Esophagus muscularis mucosa (tissue), 4 donors: Measurements from ENCODE around the gene DR1.

Experiments used
- CTCF ChIP-seq, 3 experiments: fragments of 200-600 bp in 2 of 3; fragments of 450-650 bp in 1 of 3; sonication (generic) in 2 of 3; IDR thresholded peaks; one replicate each; pipeline ENCODE4 v1.5.1; 2017 to 2019; ENCODE audit warnings: antibody characterized with exemption in 3 of 3, mild to moderate bottlenecking in 2 of 3, moderate library complexity in 1 of 3
- EP300 ChIP-seq: sonication (generic); formaldehyde crosslinking; IDR thresholded peaks from one replicate; pipeline ENCODE4 v1.6.1; 2017; ENCODE audit warnings: antibody characterized with exemption
- POLR2A ChIP-seq: fragments of 450-650 bp; IDR thresholded peaks from one replicate; pipeline ENCODE4 v1.6.1; 2017; ENCODE audit warnings: antibody characterized with exemption, moderate library complexity, mild to moderate bottlenecking, low read depth
- POLR2AphosphoS5 ChIP-seq, 2 donors: sonication (generic); formaldehyde crosslinking; IDR thresholded peaks; one replicate each; pipeline ENCODE4 v1.6.1; 2017; ENCODE audit warnings: antibody characterized with exemption in 2 of 2

- TF ChIP-seq POLR2A: no peak
- TF ChIP-seq CTCF (IDR thresholded peaks at IDR 0.05): no peak
- TF ChIP-seq POLR2AphosphoS5 (IDR thresholded peaks at IDR 0.05): no peak
- no peak for TF ChIP-seq EP300
Observed at GRCh38 chr1:93354749-93355148, 9.0 kb downstream of the DR1 start.
